Neuronal stem cell (in vitro differentiated cells): ENCODE measurements around the gene PFN2.

ENCODE experiments used
- DNase-seq: peaks from one replicate; pipeline ENCODE4 v3.0.0-alpha.2; 2013; ENCODE audit warnings: low spot score
- H2AFZ ChIP-seq: one replicate; pipeline ENCODE4 v1.6.1; 2013; ENCODE audit warnings: mild to moderate bottlenecking, low read length, inconsistent platforms
- H2AK5ac ChIP-seq: 2 replicates; pipeline ENCODE4 v1.6.1; 2013; ENCODE audit warnings: low read depth, mild to moderate bottlenecking, inconsistent platforms, low read length, moderate library complexity, mixed read lengths
- H2BK120ac ChIP-seq: 2 replicates; pipeline ENCODE4 v1.6.1; 2013; ENCODE audit warnings: low read depth, mild to moderate bottlenecking, inconsistent platforms, low read length, moderate library complexity, mixed read lengths
- H2BK12ac ChIP-seq: one replicate; pipeline ENCODE4 v1.6.1; 2013; ENCODE audit warnings: low read length, inconsistent platforms
- H2BK15ac ChIP-seq: 2 replicates; pipeline ENCODE4 v1.6.1; 2013; ENCODE audit warnings: mild to moderate bottlenecking, low read length, inconsistent platforms, mixed read lengths
- H2BK5ac ChIP-seq: one replicate; pipeline ENCODE4 v1.6.1; 2013; ENCODE audit warnings: inconsistent platforms, mild to moderate bottlenecking, low read length, moderate library complexity
- H3K14ac ChIP-seq: one replicate; pipeline ENCODE4 v1.6.1; 2013; ENCODE audit warnings: low read length, inconsistent platforms
- H3K18ac ChIP-seq: 2 replicates; pipeline ENCODE4 v1.6.1; 2013; ENCODE audit warnings: low read length, inconsistent platforms
- H3K23ac ChIP-seq: 2 replicates; pipeline ENCODE4 v1.6.1; 2013; ENCODE audit warnings: low read depth, mild to moderate bottlenecking, mixed read lengths, low read length, inconsistent platforms; ENCODE audit not compliant: poor library complexity
- H3K27ac ChIP-seq: replicated peaks from 3 replicates; pipeline ENCODE4 v1.5.1; 2013; ENCODE audit warnings: low read length, inconsistent platforms
- H3K27me3 ChIP-seq, 3 experiments: 2 replicates each; pipeline ENCODE4 v1.6.1; 2013; ENCODE audit warnings: low read length in 3 of 3, mild to moderate bottlenecking in 2 of 3, inconsistent platforms in 1 of 3, low read depth in 1 of 3, mixed read lengths in 1 of 3, moderate library complexity in 1 of 3; ENCODE audit not compliant: control insufficient read depth in 3 of 3, insufficient read depth in 3 of 3
- H3K36me3 ChIP-seq, 2 donors: replicated peaks in 1 of 2; 2 replicates each; pipeline ENCODE4 v1.6.1; 2013; ENCODE audit warnings: low read length in 2 of 2; ENCODE audit not compliant: control insufficient read depth in 2 of 2, insufficient read depth in 2 of 2
- H3K4ac ChIP-seq: 2 replicates; pipeline ENCODE4 v1.6.1; 2013; ENCODE audit warnings: inconsistent platforms, mild to moderate bottlenecking, low read length, moderate library complexity
- H3K4me1 ChIP-seq, 2 donors: 1 replicate in 1 of 2; 2 replicates in 1 of 2; pipeline ENCODE4 v1.6.1; 2013; ENCODE audit warnings: low read length in 2 of 2, low read depth in 1 of 2; ENCODE audit not compliant: control insufficient read depth in 2 of 2, insufficient read depth in 1 of 2
- H3K4me2 ChIP-seq: one replicate; pipeline ENCODE4 v1.6.1; 2013; ENCODE audit warnings: mild to moderate bottlenecking, low read length, inconsistent platforms; ENCODE audit not compliant: insufficient read depth, poor library complexity, severe bottlenecking
- H3K4me3 ChIP-seq, 2 donors: 2 replicates each; pipeline ENCODE4 v1.5.1; 2013; ENCODE audit warnings: low read length in 2 of 2, mild to moderate bottlenecking in 2 of 2, inconsistent platforms in 1 of 2, moderate library complexity in 1 of 2
- H3K79me1 ChIP-seq: one replicate; pipeline ENCODE4 v1.6.1; 2013; ENCODE audit warnings: low read depth, mild to moderate bottlenecking, inconsistent platforms, low read length, moderate library complexity
- H3K9ac ChIP-seq: one replicate; pipeline ENCODE4 v1.6.1; 2013; ENCODE audit warnings: mild to moderate bottlenecking, low read depth, low read length, inconsistent platforms; ENCODE audit not compliant: poor library complexity
- H3K9me3 ChIP-seq, 2 donors: replicated peaks in 1 of 2; 2 replicates each; pipeline versions ENCODE3 to v1.6.1; 2013; ENCODE audit warnings: low read length in 2 of 2, mild to moderate bottlenecking in 2 of 2, inconsistent platforms in 1 of 2, low read depth in 1 of 2, mixed read lengths in 1 of 2, moderate library complexity in 1 of 2; ENCODE audit not compliant: control insufficient read depth in 2 of 2, insufficient read depth in 1 of 2
- H4K8ac ChIP-seq: one replicate; pipeline ENCODE4 v1.6.1; 2013; ENCODE audit warnings: low read depth, mild to moderate bottlenecking, inconsistent platforms, low read length, moderate library complexity
- H4K91ac ChIP-seq: one replicate; pipeline ENCODE4 v1.6.1; 2013; ENCODE audit warnings: low read length, low read depth, mild to moderate bottlenecking, inconsistent platforms; ENCODE audit not compliant: poor library complexity
- WGBS, 2 donors: extraction: QIAGEN DNeasy Blood & Tissue Kit; methylation state at CpG; one replicate each; pipeline ENCODE4 v1.1.7; 2013; ENCODE audit warnings: missing lambda C conversion rate in 2 of 2, mixed read lengths in 1 of 2; ENCODE audit not compliant: insufficient read length in 2 of 2, insufficient replicate concordance in 1 of 2; ENCODE audit errors: extremely low coverage in 2 of 2; 5-methylcytosine and 5-hydroxymethylcytosine counted together

The PFN2 gene

GRCh38 chr3:149969110-149969939 is 1.4 kb downstream of the PFN2 start:
- Histone ChIP-seq H3K27me3 (no peaks in the 10 kb centered on the region), H2BK120ac (no peak overlapping the region), H3K14ac (no peak overlapping the region), H4K91ac (no peak overlapping the region), H2BK15ac (no peak overlapping the region), H3K27ac (peak overlapping the region; percentile 99), H3K79me1 (peaks cover 7% of the 10 kb centered on the region), H3K9me3 (no peaks in the 10 kb centered on the region), H3K18ac (no peak overlapping the region), H2BK5ac (no peak overlapping the region), H3K23ac (no peak overlapping the region), H2AK5ac (no peak overlapping the region), H2AFZ (peak overlapping the region; percentile 91), H3K4ac (no peak overlapping the region), H2BK12ac (no peak overlapping the region), H3K4me1 (peaks cover 2 to 17% of the 10 kb centered on the region in 2 donors), H4K8ac (no peak overlapping the region), H3K36me3 (peaks cover 10 to 39% of the 10 kb centered on the region in 2 donors), H3K9ac (no peak overlapping the region), H3K4me3 (peak overlapping the region; percentile 61 to 90), H3K4me2 (peak overlapping the region; percentile 73)
- WGBS, 2 donors: no CpG with 5 or more reads among the region's 15 CpGs
- DNase-seq: peak; percentile 59

- no peak for DNase-seq
- Histone ChIP-seq H3K79me1 (peaks cover 6% of the 10 kb centered on the region), H4K8ac (no peak overlapping the region), H2AFZ (no peak overlapping the region), H2BK5ac (no peak overlapping the region), H3K9ac (no peak overlapping the region), H3K4ac (no peak overlapping the region), H3K27ac (no peak overlapping the region), H3K4me1 (peaks cover 2 to 17% of the 10 kb centered on the region in 2 donors), H2BK120ac (no peak overlapping the region), H2BK12ac (no peak overlapping the region), H4K91ac (no peak overlapping the region), H3K4me3 (peak overlapping the region; percentile 61 to 75), H3K9me3 (no peaks in the 10 kb centered on the region), H3K27me3 (no peaks in the 10 kb centered on the region), H3K4me2 (peak overlapping the region; percentile 22), H3K14ac (no peak overlapping the region), H3K36me3 (peaks cover 10 to 50% of the 10 kb centered on the region in 2 donors), H3K23ac (no peak overlapping the region), H2BK15ac (no peak overlapping the region), H2AK5ac (no peak overlapping the region), H3K18ac (no peak overlapping the region)
- no CpG with 5 or more reads among the region's 8 CpGs for WGBS, 2 donors
These were observed 2.5 kb downstream of the PFN2 start for GRCh38 chr3:149968216-149968615.

GRCh38 chr3:149967086-149967685 is 3.5 kb downstream of the PFN2 start:
- H3K18ac ChIP-seq: no peak overlapping the region
- peaks cover 10 to 60% of the 10 kb centered on the region in 2 donors for H3K36me3 ChIP-seq
- H3K4ac ChIP-seq: no peak overlapping the region
- H3K14ac ChIP-seq: no peak overlapping the region
- H3K27me3 ChIP-seq: no peaks in the 10 kb centered on the region
- no peak overlapping the region for H2AK5ac ChIP-seq
- no peak overlapping the region for H2BK12ac ChIP-seq
- WGBS, 2 donors: no CpG with 5 or more reads among the region's 9 CpGs
- no peak overlapping the region for H2BK120ac ChIP-seq
- no peak overlapping the region for H2BK5ac ChIP-seq
- no peak overlapping the region for H3K4me2 ChIP-seq
- peak overlapping the region in 1 of 2 donors; percentile 61 for H3K4me3 ChIP-seq
- no peak overlapping the region for H3K9ac ChIP-seq
- H3K79me1 ChIP-seq: peaks cover 6% of the 10 kb centered on the region
- H4K8ac ChIP-seq: no peak overlapping the region
- no peak overlapping the region for H3K23ac ChIP-seq
- DNase-seq: peak; percentile 33
- no peak overlapping the region for H4K91ac ChIP-seq
- no peak overlapping the region for H3K27ac ChIP-seq
- no peak overlapping the region for H2AFZ ChIP-seq
- H3K9me3 ChIP-seq: no peaks in the 10 kb centered on the region
- H2BK15ac ChIP-seq: no peak overlapping the region
- peaks cover 2 to 15% of the 10 kb centered on the region in 2 donors for H3K4me1 ChIP-seq

GRCh38 chr3:149965278-149965677 is 5.4 kb downstream of the PFN2 start:
- Histone ChIP-seq H3K27ac (no peak overlapping the region), H3K79me1 (peaks cover 4% of the 10 kb centered on the region), H4K8ac (no peak overlapping the region), H2BK12ac (no peak overlapping the region), H3K4me2 (no peak overlapping the region), H3K18ac (no peak overlapping the region), H3K4ac (no peak overlapping the region), H2BK5ac (no peak overlapping the region), H3K14ac (no peak overlapping the region), H3K4me3 (no peak overlapping the region), H2AFZ (no peak overlapping the region), H3K27me3 (no peaks in the 10 kb centered on the region), H3K9ac (no peak overlapping the region), H2AK5ac (no peak overlapping the region), H2BK120ac (no peak overlapping the region), H3K4me1 (peaks cover 2 to 15% of the 10 kb centered on the region in 2 donors), H2BK15ac (no peak overlapping the region), H4K91ac (no peak overlapping the region), H3K9me3 (no peaks in the 10 kb centered on the region), H3K23ac (no peak overlapping the region), H3K36me3 (peaks cover 13 to 78% of the 10 kb centered on the region in 2 donors)
- DNase-seq: no peak
